Epithelial cell of proximal tubule (primary cell): ENCODE results near the gene ZFP36L1. TPM values are rescaled to one million over a fixed set of nuclear protein-coding genes. Genes with fewer than 3 reads are reported as not detected.

ENCODE experiments used
- DNase-seq: peaks from one replicate; pipeline ENCODE4 v3.0.0-alpha.2; 2011; ENCODE audit warnings: low read depth
- H3K4me3 ChIP-seq: 2 replicates; pipeline ENCODE4 v1.5.1; 2011; ENCODE audit warnings: low read depth, mild to moderate bottlenecking, low read length
- total RNA-seq: library from RNA; depleted of rRNA; stranded (reverse); fragments of >200 nt; gene quantifications from 2 replicates; pipeline ENCODE4 v1.2.3, GENCODE V29; 2015
- TF ChIP-seq, protein P1 (sequence below): conservative IDR thresholded peaks from 2 replicates; pipeline ENCODE4 v1.5.1; 2012; ENCODE audit warnings: low read depth, mild to moderate bottlenecking, low read length

The ZFP36L1 gene
- total RNA-seq, 1 donor from 2014 or later = 142 TPM

DNA sequence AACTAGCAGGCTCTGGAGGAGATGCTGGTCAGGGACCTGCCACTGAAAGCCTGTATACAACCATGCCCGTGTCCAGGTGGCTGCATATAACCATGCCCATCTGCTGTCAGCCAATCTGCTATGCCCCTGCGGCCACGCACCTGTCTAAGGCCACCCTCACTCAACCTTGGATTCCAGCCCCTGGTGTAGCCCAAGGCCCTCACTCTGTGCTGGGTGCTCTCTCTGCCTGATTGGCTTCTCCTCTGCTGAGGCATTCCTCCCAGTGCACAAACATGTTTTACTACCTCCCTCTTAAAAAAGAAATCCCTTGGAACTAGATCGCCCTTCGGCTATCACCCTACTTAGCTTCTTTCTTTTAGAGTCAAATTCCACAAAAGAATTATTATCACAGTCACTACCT lies 45.5 kb downstream of the ZFP36L1 start:
- TF ChIP-seq, protein P1, sequence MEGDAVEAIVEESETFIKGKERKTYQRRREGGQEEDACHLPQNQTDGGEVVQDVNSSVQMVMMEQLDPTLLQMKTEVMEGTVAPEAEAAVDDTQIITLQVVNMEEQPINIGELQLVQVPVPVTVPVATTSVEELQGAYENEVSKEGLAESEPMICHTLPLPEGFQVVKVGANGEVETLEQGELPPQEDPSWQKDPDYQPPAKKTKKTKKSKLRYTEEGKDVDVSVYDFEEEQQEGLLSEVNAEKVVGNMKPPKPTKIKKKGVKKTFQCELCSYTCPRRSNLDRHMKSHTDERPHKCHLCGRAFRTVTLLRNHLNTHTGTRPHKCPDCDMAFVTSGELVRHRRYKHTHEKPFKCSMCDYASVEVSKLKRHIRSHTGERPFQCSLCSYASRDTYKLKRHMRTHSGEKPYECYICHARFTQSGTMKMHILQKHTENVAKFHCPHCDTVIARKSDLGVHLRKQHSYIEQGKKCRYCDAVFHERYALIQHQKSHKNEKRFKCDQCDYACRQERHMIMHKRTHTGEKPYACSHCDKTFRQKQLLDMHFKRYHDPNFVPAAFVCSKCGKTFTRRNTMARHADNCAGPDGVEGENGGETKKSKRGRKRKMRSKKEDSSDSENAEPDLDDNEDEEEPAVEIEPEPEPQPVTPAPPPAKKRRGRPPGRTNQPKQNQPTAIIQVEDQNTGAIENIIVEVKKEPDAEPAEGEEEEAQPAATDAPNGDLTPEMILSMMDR = no peak
- no peak overlapping the region for H3K4me3 ChIP-seq
- no peak for DNase-seq

DNA sequence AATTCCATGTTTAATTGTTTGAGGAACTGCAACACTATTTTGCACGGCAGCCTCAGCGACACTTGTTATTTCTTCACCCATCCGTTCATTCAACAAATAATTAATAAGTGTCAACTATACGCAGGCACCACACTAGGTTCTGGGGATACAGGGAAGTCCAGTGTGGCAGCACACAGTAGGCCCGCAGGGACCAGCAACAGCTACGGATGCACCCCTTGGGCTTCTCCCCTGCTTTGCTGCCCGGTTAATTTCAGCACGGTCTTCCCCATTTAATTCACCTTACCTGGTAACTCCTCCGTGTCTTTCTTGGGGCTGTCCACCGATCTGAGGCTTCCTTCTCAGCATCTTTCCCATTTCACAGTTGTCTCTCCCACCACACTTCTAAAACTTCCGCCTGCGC lies 48.3 kb downstream of the ZFP36L1 start:
- no peak overlapping the region for H3K4me3 ChIP-seq
- TF ChIP-seq, protein P1 = no peak

DNA sequence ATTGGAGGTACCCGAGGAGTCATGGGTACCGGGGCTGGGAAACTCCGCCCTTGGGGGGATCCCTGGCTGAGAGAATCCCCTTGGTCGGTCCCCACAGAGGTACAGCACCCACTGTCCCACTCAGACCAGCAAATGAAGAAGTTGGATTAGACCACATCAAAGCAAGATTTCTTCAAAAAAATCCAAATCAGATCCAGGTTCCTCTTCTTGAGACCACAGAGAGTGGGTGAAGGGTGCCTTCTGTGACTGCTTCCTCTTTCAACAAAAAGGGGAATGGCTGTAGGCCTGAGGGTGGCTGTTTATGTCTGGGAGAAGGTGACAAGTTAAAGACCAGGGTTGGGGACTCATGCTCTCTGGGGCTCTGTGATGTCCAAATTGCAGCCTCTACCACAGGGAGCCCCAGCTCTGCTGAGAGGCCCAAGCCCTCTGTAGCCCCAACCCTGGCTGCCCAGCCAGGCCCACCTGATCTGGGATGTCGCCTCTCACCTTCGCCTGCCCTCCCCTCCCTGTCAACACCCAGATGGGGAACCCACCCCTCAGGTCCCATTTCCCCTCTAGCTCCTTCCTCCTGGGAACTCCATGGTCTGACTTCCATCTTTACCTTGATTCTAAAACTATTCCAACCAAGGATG lies 50.9 kb downstream of the ZFP36L1 start:
- TF ChIP-seq, protein P1 = no peak
- no peak for DNase-seq
- H3K4me3 ChIP-seq = no peak overlapping the region

More for the DNA sequence above, 48.3 kb downstream of the ZFP36L1 start:
- DNase-seq = no peak

DNA sequence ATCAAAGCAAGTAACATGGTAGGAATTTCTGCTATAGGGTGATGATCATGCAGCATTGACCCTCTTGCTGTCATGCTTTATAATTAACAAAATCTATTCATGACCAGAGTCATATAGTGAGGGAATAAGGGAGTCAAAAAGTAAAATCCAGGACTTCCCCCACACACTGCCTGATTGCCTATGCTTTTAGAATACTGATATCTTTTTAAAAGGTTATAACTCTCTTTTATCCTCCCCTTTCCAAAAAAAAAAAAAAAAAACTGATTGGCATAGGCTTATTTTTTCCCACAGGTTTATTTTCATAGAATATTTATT lies 51.4 kb downstream of the ZFP36L1 start:
- H3K4me3 ChIP-seq = no peak overlapping the region
- no peak for DNase-seq
- TF ChIP-seq, protein P1 = no peak

DNA sequence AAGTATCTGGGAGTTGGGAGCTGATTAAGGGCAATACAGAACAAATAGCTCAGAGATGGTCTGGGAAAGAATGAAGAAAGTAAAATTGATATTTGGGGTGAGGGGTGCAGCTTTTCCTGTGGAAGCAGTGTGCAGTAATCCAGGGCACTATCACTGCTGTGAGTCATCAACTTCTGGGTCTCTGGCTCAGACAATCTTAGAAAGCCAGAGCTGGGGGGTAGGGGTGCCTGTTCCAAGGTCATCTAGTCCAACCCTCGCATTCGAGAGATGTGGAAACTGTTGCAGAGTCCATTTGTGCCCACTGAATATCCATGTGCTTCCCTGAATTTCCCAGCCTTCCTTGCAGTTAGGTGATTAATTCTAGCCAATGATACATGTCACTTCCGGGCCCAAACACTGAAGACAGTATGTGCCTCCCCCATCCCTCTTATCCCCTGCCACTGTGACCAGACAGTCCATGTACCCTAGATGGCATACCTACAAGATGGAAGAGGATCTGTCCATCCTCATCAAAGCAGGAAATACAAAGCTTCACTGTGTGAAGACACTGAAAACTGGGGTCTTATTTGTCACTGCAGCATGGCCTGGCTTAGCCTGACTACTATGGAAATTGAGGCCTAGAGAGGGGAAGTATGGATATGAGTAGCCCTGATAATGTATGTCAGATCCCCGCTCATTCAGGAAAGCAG lies 51.9 kb downstream of the ZFP36L1 start:
- TF ChIP-seq, protein P1 = no peak
- no peak overlapping the region for H3K4me3 ChIP-seq
- DNase-seq = no peak

DNA sequence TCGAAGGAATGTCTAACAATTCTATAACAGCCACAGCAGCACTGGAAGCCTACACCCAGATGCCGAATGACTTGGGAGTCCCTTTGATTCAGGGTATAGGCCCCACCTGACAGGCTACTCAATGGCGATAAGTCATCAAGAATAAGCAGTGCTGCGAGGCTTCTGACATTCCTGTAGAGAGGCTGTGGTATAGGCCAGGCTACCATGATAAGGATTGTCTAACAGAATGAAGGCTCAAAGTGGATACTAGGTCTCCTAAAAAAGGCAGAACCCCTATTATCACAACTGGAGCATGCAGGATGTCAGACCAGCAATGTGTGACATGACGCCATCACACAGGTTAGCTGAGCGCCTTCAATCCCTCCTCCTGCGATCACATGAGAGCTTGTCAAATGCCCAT lies 53.2 kb downstream of the ZFP36L1 start:
- TF ChIP-seq, protein P1 = no peak
- no peak overlapping the region for H3K4me3 ChIP-seq
- no peak for DNase-seq

DNA sequence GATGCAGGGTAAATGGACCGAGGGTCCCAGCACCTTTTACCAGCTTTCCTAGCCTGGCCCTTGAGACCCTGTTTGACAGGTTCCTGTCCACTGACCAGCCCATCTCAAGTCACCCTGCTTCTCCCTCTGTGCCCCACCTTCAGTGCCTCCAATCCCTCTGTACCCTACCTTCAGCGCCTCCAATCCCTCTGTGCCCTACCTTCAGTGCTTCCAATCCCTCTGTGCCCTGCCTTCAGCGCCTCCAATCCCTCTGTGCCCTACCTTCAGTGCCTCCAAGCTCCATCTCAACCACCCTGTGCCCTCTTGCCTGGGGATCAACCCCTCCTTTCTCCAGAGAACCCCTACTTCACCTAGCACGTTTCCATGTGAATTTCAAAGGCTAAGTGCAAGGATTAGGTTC lies 54.3 kb downstream of the ZFP36L1 start:
- TF ChIP-seq, protein P1 = no peak
- no peak overlapping the region for H3K4me3 ChIP-seq
- DNase-seq = no peak
